Measurements from ENCODE around the gene ST3GAL5. TPM values are rescaled to one million over a fixed set of nuclear protein-coding genes. Genes with fewer than 3 reads are reported as not detected.

ST3GAL5 gene
- total and polyA plus RNA-seq, 7 donors = 2.8 to 24.2 (median 16.1) TPM

DNA sequence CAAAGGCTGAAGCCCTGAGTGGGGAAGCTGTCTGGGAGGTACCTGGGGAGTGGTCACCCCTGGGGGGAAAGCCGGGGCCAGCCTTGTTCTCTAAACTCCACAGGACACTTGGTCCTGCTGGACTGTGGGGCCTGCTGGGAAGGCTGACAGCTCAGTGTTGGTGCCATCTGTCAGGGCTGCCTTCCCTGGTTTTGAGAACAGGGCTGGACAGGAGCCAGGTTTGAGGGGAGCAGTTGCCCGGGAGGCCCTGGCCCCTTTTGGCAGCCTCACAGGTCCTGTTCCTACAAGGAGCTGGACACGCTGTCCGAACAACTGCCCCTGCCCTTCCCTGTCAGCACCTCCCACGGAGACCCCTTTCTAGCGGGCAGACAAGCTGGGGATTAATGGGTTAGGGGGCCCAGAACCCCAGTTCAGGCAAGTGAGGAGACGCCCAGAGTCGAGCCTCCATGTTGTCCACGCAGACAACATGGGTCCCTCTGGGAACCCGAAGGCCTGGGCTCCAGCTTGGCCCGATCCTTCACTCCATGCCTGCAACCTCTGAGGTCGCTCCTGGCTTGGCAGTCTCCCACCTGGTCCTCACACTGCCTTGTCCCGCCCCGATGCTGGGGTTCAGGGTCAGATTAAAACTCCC, 94.2 kb downstream of the ST3GAL5 start:
- WGBS, 2 donors = 73 to 89% methylated on average over 14 of the region's 14 CpGs

DNA sequence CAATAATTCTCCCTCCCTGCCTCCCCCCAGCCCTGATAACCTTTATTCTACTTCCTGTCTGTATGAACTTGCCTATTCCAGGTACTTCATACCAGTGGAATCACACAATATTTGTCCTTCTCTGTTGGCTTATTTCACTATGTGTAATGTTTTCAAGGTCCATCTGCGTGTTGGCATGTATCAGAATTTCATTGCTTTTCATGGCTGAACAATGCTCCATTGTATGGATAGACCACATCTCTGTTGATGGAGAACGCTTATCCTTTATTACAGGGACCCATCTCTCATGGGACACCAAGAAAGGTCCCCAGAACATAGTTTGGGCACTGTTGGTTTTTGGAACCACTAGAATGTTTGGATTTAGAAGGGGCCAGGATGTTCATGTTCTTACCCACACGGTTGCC, 94.8 kb downstream of the ST3GAL5 start:
- WGBS, 2 donors = 53 to 84% methylated on average over 3 of the region's 3 CpGs
- Histone ChIP-seq H3K9me3 (no peaks in the 10 kb centered on the region), H3K36me3 (no peaks in the 10 kb centered on the region), H3K4me1 (peaks cover 0 to 57% (median 47%) of the 10 kb centered on the region in 4 donors), H3K27me3 (no peaks in the 10 kb centered on the region), H3K27ac (peak overlapping the region in 1 of 4 donors; percentile 82), H3K4me3 (no peak overlapping the region)
- intact Hi-C loops (cut with DNase I) = no loop called here
- no peak for DNase-seq
- TF ChIP-seq EP300 (IDR thresholded peaks at IDR 0.05) (no peak), POLR2A (IDR thresholded peaks at IDR 0.05) (no peak)
- TF ChIP-seq, protein P1, sequence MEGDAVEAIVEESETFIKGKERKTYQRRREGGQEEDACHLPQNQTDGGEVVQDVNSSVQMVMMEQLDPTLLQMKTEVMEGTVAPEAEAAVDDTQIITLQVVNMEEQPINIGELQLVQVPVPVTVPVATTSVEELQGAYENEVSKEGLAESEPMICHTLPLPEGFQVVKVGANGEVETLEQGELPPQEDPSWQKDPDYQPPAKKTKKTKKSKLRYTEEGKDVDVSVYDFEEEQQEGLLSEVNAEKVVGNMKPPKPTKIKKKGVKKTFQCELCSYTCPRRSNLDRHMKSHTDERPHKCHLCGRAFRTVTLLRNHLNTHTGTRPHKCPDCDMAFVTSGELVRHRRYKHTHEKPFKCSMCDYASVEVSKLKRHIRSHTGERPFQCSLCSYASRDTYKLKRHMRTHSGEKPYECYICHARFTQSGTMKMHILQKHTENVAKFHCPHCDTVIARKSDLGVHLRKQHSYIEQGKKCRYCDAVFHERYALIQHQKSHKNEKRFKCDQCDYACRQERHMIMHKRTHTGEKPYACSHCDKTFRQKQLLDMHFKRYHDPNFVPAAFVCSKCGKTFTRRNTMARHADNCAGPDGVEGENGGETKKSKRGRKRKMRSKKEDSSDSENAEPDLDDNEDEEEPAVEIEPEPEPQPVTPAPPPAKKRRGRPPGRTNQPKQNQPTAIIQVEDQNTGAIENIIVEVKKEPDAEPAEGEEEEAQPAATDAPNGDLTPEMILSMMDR (IDR thresholded peaks at IDR 0.05) = no peak

More for the DNA sequence above, 94.2 kb downstream of the ST3GAL5 start:
- peaks cover 0 to 57% (median 47%) of the 10 kb centered on the region in 4 donors for H3K4me1 ChIP-seq
- DNase-seq = peak; percentile 64
- H3K9me3 ChIP-seq = no peaks in the 10 kb centered on the region
- H3K36me3 ChIP-seq = no peaks in the 10 kb centered on the region
- intact Hi-C loops (cut with DNase I) = no loop called here
- TF ChIP-seq EP300 (IDR thresholded peaks at IDR 0.05) = no peak
- TF ChIP-seq POLR2AphosphoS5 (IDR thresholded peaks at IDR 0.05) = no peak
- no peak for TF ChIP-seq POLR2A (IDR thresholded peaks at IDR 0.05)
- TF ChIP-seq, protein P1 (IDR thresholded peaks at IDR 0.05) = no peak
- no peak overlapping the region for H3K4me3 ChIP-seq
- peak overlapping the region in 1 of 4 donors; percentile 82 for H3K27ac ChIP-seq
- no peaks in the 10 kb centered on the region for H3K27me3 ChIP-seq

DNA sequence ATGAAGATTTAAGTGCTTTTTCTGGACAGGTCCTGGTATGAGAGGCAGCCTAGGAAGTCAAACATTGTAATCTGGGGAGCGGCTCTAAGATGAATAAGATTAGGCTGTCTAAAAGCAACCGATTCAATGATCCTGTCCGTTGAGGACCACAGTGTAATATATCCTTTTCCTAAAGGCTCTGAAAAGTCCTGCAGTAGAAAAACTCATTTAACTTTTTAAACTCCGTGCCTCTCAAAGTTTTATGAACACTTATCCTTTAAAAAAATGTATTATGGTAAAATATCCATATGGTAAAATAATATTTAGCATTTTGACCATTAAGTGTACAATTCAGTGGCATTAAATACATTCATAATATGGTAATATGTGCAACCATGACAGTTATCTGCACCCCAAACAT, 95.2 kb downstream of the ST3GAL5 start:
- Histone ChIP-seq H3K9me3 (no peaks in the 10 kb centered on the region), H3K4me3 (no peak overlapping the region), H3K36me3 (no peaks in the 10 kb centered on the region), H3K4me1 (peaks cover 0 to 57% (median 47%) of the 10 kb centered on the region in 4 donors), H3K27ac (peak overlapping the region in 1 of 4 donors; percentile 82), H3K27me3 (no peaks in the 10 kb centered on the region)
- no peak for TF ChIP-seq EP300 (IDR thresholded peaks at IDR 0.05)
- TF ChIP-seq, protein P1 (IDR thresholded peaks at IDR 0.05) = no peak
- TF ChIP-seq POLR2AphosphoS5 (IDR thresholded peaks at IDR 0.05) = no peak
- TF ChIP-seq POLR2A (IDR thresholded peaks at IDR 0.05) = no peak
- 38 to 81% methylated on average over 4 of the region's 4 CpGs for WGBS, 2 donors
- intact Hi-C loops (cut with DNase I) = no loop called here
- DNase-seq = no peak

DNA sequence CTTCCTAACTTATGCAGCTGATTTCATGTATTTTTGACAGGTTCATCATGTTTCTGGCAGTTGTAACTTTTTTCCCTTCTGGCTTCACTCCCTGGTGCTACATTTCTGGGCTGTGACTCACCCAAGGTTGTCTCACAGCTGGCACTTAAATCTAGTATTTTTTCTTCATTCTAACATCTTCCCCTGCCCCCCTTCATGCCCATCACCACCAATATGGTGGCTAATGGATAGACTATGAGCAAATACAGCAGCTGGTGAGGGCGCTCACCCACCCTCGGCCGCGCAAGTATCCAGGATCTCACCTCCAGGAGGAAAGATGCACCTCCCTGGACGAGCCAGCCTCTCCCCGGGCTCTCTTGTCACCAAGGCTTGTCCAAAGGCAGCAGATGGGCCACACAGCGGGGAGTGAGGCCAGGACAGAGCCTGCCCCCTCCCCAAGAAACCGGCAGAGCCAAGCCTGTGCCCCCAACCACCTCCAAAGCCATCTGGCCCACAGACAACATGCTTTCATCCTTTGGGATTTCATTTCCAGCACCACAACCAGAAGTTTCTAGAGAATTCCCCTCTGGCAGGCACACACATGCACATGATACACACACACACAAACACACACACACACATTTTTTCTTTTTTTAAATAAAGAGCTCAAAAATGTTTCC, 95.9 kb downstream of the ST3GAL5 start:
- H3K27me3 ChIP-seq = no peaks in the 10 kb centered on the region
- WGBS, 2 donors = 77 to 86% methylated on average over 8 of the region's 8 CpGs
- H3K4me1 ChIP-seq = peaks cover 0 to 57% (median 47%) of the 10 kb centered on the region in 4 donors
- peaks cover 0 to under 1% (median 0%) of the 10 kb centered on the region in 4 donors for H3K36me3 ChIP-seq
- intact Hi-C loops (cut with DNase I) = no loop called here
- peak overlapping the region; percentile 30 to 82 (median 48) for H3K27ac ChIP-seq
- H3K4me3 ChIP-seq = no peak overlapping the region
- TF ChIP-seq POLR2AphosphoS5 (IDR thresholded peaks at IDR 0.05) (peak in 3 of 4 donors; percentile 25 to 40 (median 34)), EP300 (IDR thresholded peaks at IDR 0.05) (no peak), POLR2A (IDR thresholded peaks at IDR 0.05) (no peak)
- TF ChIP-seq, protein P1 (IDR thresholded peaks at IDR 0.05) = no peak
- peak; percentile 69 for DNase-seq
- H3K9me3 ChIP-seq = no peaks in the 10 kb centered on the region

Data from sigmoid colon (tissue), 7 donors.